ENCODE results near the gene PPAN.

GRCh38 chr19:10139952-10140351, 33.8 kb downstream of the PPAN start:
- TF ChIP-seq POLR2AphosphoS5 (IDR thresholded peaks at IDR 0.05; ENCODE audit: low read depth, low read length) (no peak), SIN3A (IDR thresholded peaks at IDR 0.05; ENCODE audit: borderline replicate concordance, insufficient read depth, low read length) (no peak), TAF1 (IDR thresholded peaks at IDR 0.05; ENCODE audit: borderline replicate concordance, insufficient read depth, low read length) (no peak), REST (IDR thresholded peaks at IDR 0.05; ENCODE audit: insufficient read depth in 1 of 2, low read depth in 2 of 2, low read length in 2 of 2) (no peak), FOXP2 (optimal IDR thresholded peaks at IDR 0.05; ENCODE audit: borderline replicate concordance, extremely low read depth, extremely low read length, insufficient read depth) (no peak)
